WTC11 (cell line): ENCODE measurements around the gene GSN. TPM values are rescaled to one million over a fixed set of nuclear protein-coding genes. Genes with fewer than 3 reads are reported as not detected.
A peak's percentile ranks its signal among the peaks of the same experiment; 100 is the strongest.

Experiments used
- ATAC-seq: fragments of 200-7000 bp; cut with Tn5 transposase; 2 replicates; pipeline ENCODE4 v1.10.0; 2021; ENCODE audit warnings: mild to moderate bottlenecking, moderate library complexity
- CTCF ChIA-PET: fragments of 300-600 bp; sonication (Branson Sonifier 250); formaldehyde crosslinking; loops from one replicate; lab custom pipeline; 2021; ENCODE audit warnings: antibody characterized with exemption; lab: Charles Lee
- POLR2A ChIA-PET: fragments of 350-600 bp; sonication (Branson Sonifier 250); formaldehyde crosslinking; loops from one replicate; lab custom pipeline; 2021; ENCODE audit warnings: antibody characterized with exemption; lab: Charles Lee
- DNase-seq: peaks from one replicate; pipeline ENCODE4 v3.0.0; 2021; ENCODE audit warnings: low spot score
- H3K27ac Mint-ChIP-seq: 2 replicates; pipeline ENCODE4 v1.8.0; 2021; ENCODE audit warnings: mixed read lengths
- H3K27me3 Mint-ChIP-seq: 2 replicates; pipeline ENCODE4 v1.8.0; 2021; ENCODE audit warnings: low read depth, mild to moderate bottlenecking, moderate library complexity, mixed read lengths
- H3K36me3 Mint-ChIP-seq: 2 replicates; pipeline ENCODE4 v1.8.0; 2021; ENCODE audit warnings: mixed read lengths
- H3K4me1 Mint-ChIP-seq: 2 replicates; pipeline ENCODE4 v1.8.0; 2022; ENCODE audit warnings: mixed read lengths
- H3K4me3 Mint-ChIP-seq: 2 replicates; pipeline ENCODE4 v1.8.0; 2021; ENCODE audit warnings: mild to moderate bottlenecking, moderate library complexity, mixed read lengths
- H3K9me3 Mint-ChIP-seq: 2 replicates; pipeline ENCODE4 v1.8.0; 2021; ENCODE audit warnings: mixed read lengths
- AR ChIP-seq: fragments of 250-450 bp; sonication (Bioruptor Pico); IDR thresholded peaks from 2 replicates; pipeline ENCODE4 v1.9.0; 2021; ENCODE audit warnings: mild to moderate bottlenecking
- ARID4B ChIP-seq: sonication (generic); formaldehyde crosslinking; IDR thresholded peaks from 2 replicates; pipeline ENCODE4 v1.8.0; 2023; ENCODE audit warnings: missing genetic modification reagents, mild to moderate bottlenecking, borderline replicate concordance
- CREB1 ChIP-seq: sonication (generic); formaldehyde crosslinking; IDR thresholded peaks from 2 replicates; pipeline ENCODE4 v1.8.0; 2023; ENCODE audit warnings: mild to moderate bottlenecking, missing genetic modification reagents
- E2F1 ChIP-seq: sonication (generic); formaldehyde crosslinking; IDR thresholded peaks from 2 replicates; pipeline ENCODE4 v1.8.0; 2022; ENCODE audit warnings: mild to moderate bottlenecking, missing genetic modification reagents
- ERG ChIP-seq: fragments of 250-450 bp; sonication (Bioruptor Pico); IDR thresholded peaks from 2 replicates; pipeline ENCODE4 v1.8.0; 2021; ENCODE audit warnings: mild to moderate bottlenecking
- ESRRA ChIP-seq: sonication (generic); formaldehyde crosslinking; IDR thresholded peaks from 2 replicates; pipeline ENCODE4 v1.8.1; 2022; ENCODE audit warnings: mild to moderate bottlenecking, missing genetic modification reagents, borderline replicate concordance
- FOXP4 ChIP-seq: sonication (generic); formaldehyde crosslinking; IDR thresholded peaks from 2 replicates; pipeline ENCODE4 v1.8.0; 2022; ENCODE audit warnings: mild to moderate bottlenecking, missing genetic modification reagents
- GABPB1 ChIP-seq: sonication (generic); formaldehyde crosslinking; IDR thresholded peaks from 2 replicates; pipeline ENCODE4 v1.8.1; 2023; ENCODE audit warnings: mild to moderate bottlenecking, missing genetic modification reagents
- GRHL2 ChIP-seq: fragments of 250-450 bp; sonication (Bioruptor Pico); IDR thresholded peaks from 2 replicates; pipeline ENCODE4 v1.8.0; 2022; ENCODE audit warnings: mild to moderate bottlenecking, moderate library complexity; ENCODE audit not compliant: insufficient replicate concordance, severe bottlenecking
- HMGXB4 ChIP-seq: sonication (generic); formaldehyde crosslinking; IDR thresholded peaks from 2 replicates; pipeline ENCODE4 v1.8.1; 2023; ENCODE audit warnings: mild to moderate bottlenecking, moderate library complexity, missing genetic modification reagents
- JUN ChIP-seq: sonication (generic); formaldehyde crosslinking; IDR thresholded peaks from 2 replicates; pipeline ENCODE4 v1.8.0; 2023; ENCODE audit warnings: mild to moderate bottlenecking, missing genetic modification reagents
- MAX ChIP-seq: sonication (generic); formaldehyde crosslinking; IDR thresholded peaks from 2 replicates; pipeline ENCODE4 v1.8.0; 2022; ENCODE audit warnings: mild to moderate bottlenecking, missing genetic modification reagents
- MYBL2 ChIP-seq: sonication (generic); formaldehyde crosslinking; IDR thresholded peaks from 2 replicates; pipeline ENCODE4 v1.8.1; 2023; ENCODE audit warnings: mild to moderate bottlenecking, moderate library complexity, missing genetic modification reagents
- NFATC4 ChIP-seq: fragments of 250-450 bp; sonication (Bioruptor Pico); IDR thresholded peaks from 2 replicates; pipeline ENCODE4 v1.9.0; 2021; ENCODE audit warnings: mild to moderate bottlenecking
- NFE2L1 ChIP-seq: sonication (generic); formaldehyde crosslinking; IDR thresholded peaks from 2 replicates; pipeline ENCODE4 v1.8.1; 2023; ENCODE audit warnings: missing genetic modification reagents
- NFYB ChIP-seq: sonication (generic); formaldehyde crosslinking; conservative IDR thresholded peaks from 2 replicates; pipeline ENCODE4 v1.8.0; 2022; ENCODE audit warnings: low read depth, missing genetic modification reagents
- NR3C1 ChIP-seq: sonication (generic); formaldehyde crosslinking; conservative IDR thresholded peaks from 2 replicates; pipeline ENCODE4 v1.8.1; 2023; ENCODE audit warnings: low read depth, mild to moderate bottlenecking, missing genetic modification reagents
- PRRX2 ChIP-seq: fragments of 250-450 bp; sonication (Bioruptor Pico); IDR thresholded peaks from 2 replicates; pipeline ENCODE4 v1.8.0; 2021; ENCODE audit warnings: mild to moderate bottlenecking
- RORB ChIP-seq: fragments of 250-450 bp; sonication (Bioruptor Pico); IDR thresholded peaks from 2 replicates; pipeline ENCODE4 v1.9.0; 2021; ENCODE audit warnings: mild to moderate bottlenecking
- ZBTB21 ChIP-seq: sonication (generic); formaldehyde crosslinking; IDR thresholded peaks from 2 replicates; pipeline ENCODE4 v1.8.1; 2023; ENCODE audit warnings: mild to moderate bottlenecking, missing genetic modification reagents, borderline replicate concordance
- ZMAT4 ChIP-seq: fragments of 250-450 bp; sonication (Bioruptor Pico); IDR thresholded peaks from 2 replicates; pipeline ENCODE4 v1.9.0; 2021; ENCODE audit warnings: mild to moderate bottlenecking
- ZNF263 ChIP-seq: sonication (generic); formaldehyde crosslinking; IDR thresholded peaks from 2 replicates; pipeline ENCODE4 v1.8.1; 2022; ENCODE audit warnings: low read depth, mild to moderate bottlenecking, moderate library complexity, missing genetic modification reagents
- total RNA-seq: library from RNA; stranded (reverse); gene quantifications from 3 replicates; pipeline ENCODE4 v1.2.3, GENCODE V29; 2021

Gene GSN
- total RNA-seq, 1 experiment from 2014 or later: 47.0 TPM

GRCh38 chr9:121324316-121324715, 56.4 kb downstream of the GSN start (continued):
- TF ChIP-seq ZMAT4 (CRISPR knock-in tag): no peak
- TF ChIP-seq HMGXB4 (CRISPR knock-in tag): no peak
- TF ChIP-seq ZNF263 (CRISPR knock-in tag): no peak
- no peak for TF ChIP-seq GRHL2 (CRISPR knock-in tag)
- no peak for TF ChIP-seq AR (CRISPR knock-in tag)
- TF ChIP-seq NFE2L1 (CRISPR knock-in tag): no peak
- TF ChIP-seq ERG (CRISPR knock-in tag): no peak
- no peak for TF ChIP-seq NFYB (CRISPR knock-in tag)

- POLR2A ChIA-PET: no interaction called here
- CTCF ChIA-PET: no interaction called here
- no peak for ATAC-seq
- H3K4me3 Mint-ChIP-seq: no peak overlapping the region
- H3K27me3 Mint-ChIP-seq: no peaks in the 10 kb centered on the region
- peaks cover 5% of the 10 kb centered on the region; the same call in 1 of the 2 replicates for H3K9me3 Mint-ChIP-seq
- H3K4me1 Mint-ChIP-seq: no peaks in the 10 kb centered on the region
- no peak for DNase-seq
- peaks cover 12% of the 10 kb centered on the region for H3K36me3 Mint-ChIP-seq
- H3K27ac Mint-ChIP-seq: 0 out of 2 replicates have a peak overlapping the region, but pooled peaks have one; percentile 29
- TF ChIP-seq MYBL2 (CRISPR knock-in tag) (no peak), GABPB1 (CRISPR knock-in tag) (no peak), PRRX2 (no peak), NR3C1 (no peak), ERG (CRISPR knock-in tag) (no peak), NFATC4 (CRISPR knock-in tag) (no peak), RORB (CRISPR knock-in tag) (no peak), ARID4B (no peak), FOXP4 (CRISPR knock-in tag) (no peak), E2F1 (CRISPR knock-in tag) (no peak), MAX (CRISPR knock-in tag) (no peak), CREB1 (no peak), ESRRA (CRISPR knock-in tag) (no peak), JUN (CRISPR knock-in tag) (no peak), ZBTB21 (CRISPR knock-in tag) (no peak)
Observed at GRCh38 chr9:121324755-121325154, 56.8 kb downstream of the GSN start.
